Colonic mucosa (tissue), 4 donors: ENCODE measurements around the gene TMEM132C. TPM values are rescaled to one million over a fixed set of nuclear protein-coding genes. Genes with fewer than 3 reads are reported as not detected.

Experiments used
- DNase-seq: peaks from one replicate; pipeline ENCODE4 v3.0.0-alpha.2; 2020
- H3K27ac ChIP-seq: fragments of 200-600 bp; one replicate; pipeline ENCODE4 v1.8.0; 2021
- H3K27me3 ChIP-seq: fragments of 200-600 bp; one replicate; pipeline ENCODE4 v1.8.0; 2021
- H3K36me3 ChIP-seq: fragments of 200-600 bp; one replicate; pipeline ENCODE4 v1.8.0; 2021
- H3K4me1 ChIP-seq: fragments of 200-600 bp; one replicate; pipeline ENCODE4 v1.8.0; 2021; ENCODE audit warnings: mild to moderate bottlenecking
- H3K4me3 ChIP-seq: fragments of 200-600 bp; one replicate; pipeline ENCODE4 v1.8.0; 2021
- H3K9ac ChIP-seq, 2 donors: one replicate each; pipeline ENCODE4 v1.7.0; 2013; ENCODE audit warnings: control low read depth in 2 of 2, low read depth in 2 of 2, low read length in 2 of 2
- H3K9me3 ChIP-seq: fragments of 200-600 bp; one replicate; pipeline ENCODE4 v1.8.0; 2021
- CTCF ChIP-seq: fragments of 200-600 bp; IDR thresholded peaks from one replicate; pipeline ENCODE4 v1.8.0; 2022; ENCODE audit warnings: antibody characterized with exemption, mild to moderate bottlenecking
- intact Hi-C: fragments of 100-400 bp; cut with DNase I; formaldehyde crosslinking; loops from one replicate; pipeline ENCODE4 v1.14.1; 2022
- total RNA-seq, 2 donors: library from RNA; stranded (reverse); fragmentation: NEBNext Ultra II Directional in 1 of 2; extraction: Animal tissue kit (Norgen Biotek cat#: 25700) in 1 of 2; gene quantifications; one replicate each; pipeline ENCODE4 v1.2.1, GENCODE V29; 2021
- donor health status: healthy.
- donor health status: DM: no; HTN: no; CAD: no.
- donor health status: DM: no; HTN: no; CAD: no.

The TMEM132C gene
- total RNA-seq, 2 donors from 2014 or later = 0.25 to 0.42 TPM

GRCh38 chr12:128450810-128451209 lies 183.8 kb downstream of the TMEM132C start:
- no peak overlapping the region for H3K4me3 ChIP-seq
- intact Hi-C loops = no loop called here
- DNase-seq = no peak
- H3K4me1 ChIP-seq = no peaks in the 10 kb centered on the region
- no peaks in the 10 kb centered on the region for H3K27me3 ChIP-seq
- H3K27ac ChIP-seq = no peak overlapping the region
- no peaks in the 10 kb centered on the region for H3K36me3 ChIP-seq
- H3K9me3 ChIP-seq = no peaks in the 10 kb centered on the region
- no peak for TF ChIP-seq CTCF
- H3K9ac ChIP-seq = no peak overlapping the region

GRCh38 chr12:128455851-128456250 lies 188.9 kb downstream of the TMEM132C start:
- intact Hi-C loops = no loop called here
- TF ChIP-seq CTCF = no peak
- H3K9me3 ChIP-seq = no peaks in the 10 kb centered on the region
- H3K4me3 ChIP-seq = no peak overlapping the region
- no peak overlapping the region for H3K9ac ChIP-seq
- no peak overlapping the region for H3K27ac ChIP-seq
- no peaks in the 10 kb centered on the region for H3K36me3 ChIP-seq
- no peaks in the 10 kb centered on the region for H3K4me1 ChIP-seq
- H3K27me3 ChIP-seq = no peaks in the 10 kb centered on the region
- no peak for DNase-seq

DNA sequence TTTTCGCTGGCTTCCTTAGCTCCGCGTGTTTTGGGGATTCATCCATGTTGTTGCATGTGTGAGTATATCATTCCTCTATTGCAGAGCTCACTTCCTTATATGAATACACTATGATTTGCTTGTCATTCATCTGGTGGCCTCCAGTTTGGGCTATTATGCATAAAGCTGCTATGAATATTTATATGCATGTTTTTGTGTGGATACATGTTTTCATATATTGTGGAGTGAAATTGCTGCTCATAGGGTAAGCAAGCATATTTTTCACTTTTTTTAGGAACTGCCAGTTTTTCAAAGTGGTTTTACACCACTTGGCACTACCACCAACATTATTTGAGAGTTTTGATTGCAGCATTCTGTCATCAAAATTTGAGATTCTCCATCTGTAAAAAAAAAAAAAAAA lies 190.0 kb downstream of the TMEM132C start:
- TF ChIP-seq CTCF = no peak
- H3K4me3 ChIP-seq = no peak overlapping the region
- no peak for DNase-seq
- intact Hi-C loops = no loop called here
- H3K27ac ChIP-seq = no peak overlapping the region
- no peaks in the 10 kb centered on the region for H3K4me1 ChIP-seq
- no peaks in the 10 kb centered on the region for H3K36me3 ChIP-seq
- H3K9ac ChIP-seq = no peak overlapping the region
- H3K27me3 ChIP-seq = no peaks in the 10 kb centered on the region
- H3K9me3 ChIP-seq = no peaks in the 10 kb centered on the region

DNA sequence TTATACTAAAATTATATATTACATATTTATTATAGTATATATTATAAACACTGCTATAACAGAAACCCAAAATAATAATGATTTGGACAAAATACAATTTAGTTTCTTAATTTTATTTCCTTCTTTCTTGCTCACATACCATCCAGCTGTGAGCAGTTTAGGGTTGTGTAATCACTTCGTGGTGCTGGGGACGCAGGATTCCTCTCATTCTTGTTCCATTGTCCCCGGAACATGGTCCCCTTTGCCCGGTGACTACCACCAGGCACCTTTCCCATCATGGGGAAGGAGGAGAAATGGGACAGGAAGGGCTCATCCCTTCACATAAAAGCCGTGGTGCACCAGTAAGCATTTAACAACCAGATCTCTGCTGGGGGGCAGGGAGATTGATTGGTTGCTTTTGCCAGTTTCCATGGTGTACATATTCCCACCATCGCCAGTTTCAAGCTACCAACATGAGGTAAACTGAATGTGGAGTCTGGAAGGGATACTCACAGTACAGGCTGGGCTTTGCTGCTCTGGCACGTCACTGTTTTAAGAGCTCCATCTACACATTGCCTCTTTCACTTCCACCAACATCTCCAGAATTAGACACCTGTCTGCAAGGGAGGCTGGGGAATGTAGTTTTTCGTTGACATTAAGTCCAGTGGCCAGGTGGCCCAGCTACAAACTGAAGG lies 191.5 kb downstream of the TMEM132C start:
- H3K27me3 ChIP-seq = no peaks in the 10 kb centered on the region
- no peak for TF ChIP-seq CTCF
- no peaks in the 10 kb centered on the region for H3K36me3 ChIP-seq
- intact Hi-C loops = no loop called here
- no peak overlapping the region for H3K27ac ChIP-seq
- H3K4me3 ChIP-seq = no peak overlapping the region
- H3K9me3 ChIP-seq = no peaks in the 10 kb centered on the region
- no peak overlapping the region for H3K9ac ChIP-seq
- no peak for DNase-seq
- H3K4me1 ChIP-seq = no peaks in the 10 kb centered on the region

DNA sequence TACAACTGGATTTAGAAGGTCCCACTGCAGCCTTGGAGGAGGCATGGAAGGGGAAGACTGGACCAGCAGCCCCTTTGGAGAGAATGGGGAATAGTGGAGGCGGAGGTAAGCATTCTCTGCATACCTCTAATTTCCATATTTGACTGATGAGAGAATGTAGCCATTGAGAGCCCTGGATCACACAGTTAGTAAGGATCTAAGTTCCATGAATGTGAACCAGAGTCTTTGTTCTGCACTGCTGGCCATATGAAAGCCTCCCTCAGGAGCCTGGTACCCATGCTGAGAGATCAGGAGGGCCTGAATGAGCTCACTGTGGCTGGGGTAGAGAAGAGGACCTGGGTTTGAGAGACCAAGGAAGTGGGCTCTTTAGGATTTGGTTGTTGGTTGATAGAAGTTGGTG lies 192.1 kb downstream of the TMEM132C start:
- no peak overlapping the region for H3K27ac ChIP-seq
- intact Hi-C loops = no loop called here
- no peak overlapping the region for H3K4me3 ChIP-seq
- no peak for TF ChIP-seq CTCF
- H3K9me3 ChIP-seq = no peaks in the 10 kb centered on the region
- no peaks in the 10 kb centered on the region for H3K36me3 ChIP-seq
- no peak for DNase-seq
- H3K4me1 ChIP-seq = no peaks in the 10 kb centered on the region
- no peaks in the 10 kb centered on the region for H3K27me3 ChIP-seq
- H3K9ac ChIP-seq = no peak overlapping the region
